H1 (cell line): ENCODE measurements around the gene ANKRD11. TPM values are rescaled to one million over a fixed set of nuclear protein-coding genes. Genes with fewer than 3 reads are reported as not detected.

Experiments used
- CTCF ChIA-PET: fragments of 300-600 bp; sonication (Branson Sonifier 250); formaldehyde crosslinking; loops from one replicate; lab custom pipeline; 2021; ENCODE audit not compliant: partially characterized antibody; lab: Charles Lee
- POLR2A ChIA-PET: fragments of 300-600 bp; sonication (Branson Sonifier 250); formaldehyde crosslinking; loops from one replicate; lab custom pipeline; 2021; ENCODE audit warnings: inconsistent platforms; ENCODE audit not compliant: partially characterized antibody; lab: Charles Lee
- DNase-seq, 2 experiments: peaks; one replicate each; pipeline versions ENCODE4 v3.0.0 to v3.0.0-alpha.2; 2010 to 2022; ENCODE audit warnings: low spot score in 2 of 2, low read depth in 1 of 2, mixed read lengths in 1 of 2
- FAIRE-seq: peaks from 2 replicates; lab custom pipeline; 2011; peaks lifted over from hg19 to GRCh38; lab: Jason Lieb, UNC
- H2AFZ ChIP-seq: 2 replicates; pipeline ENCODE4 v1.8.1; 2012; ENCODE audit warnings: low read length, inconsistent platforms
- H2AK5ac ChIP-seq: 2 replicates; pipeline ENCODE4 v1.6.1; 2013; ENCODE audit warnings: low read depth, low read length
- H2BK120ac ChIP-seq: replicated peaks from 2 replicates; pipeline ENCODE3; 2013; ENCODE audit warnings: low read depth, low read length, inconsistent platforms
- H2BK12ac ChIP-seq: 2 replicates; pipeline ENCODE4 v1.6.1; 2013; ENCODE audit warnings: low read depth, low read length
- H2BK15ac ChIP-seq: 2 replicates; pipeline ENCODE4 v1.6.1; 2013; ENCODE audit warnings: low read length
- H2BK20ac ChIP-seq: 2 replicates; pipeline ENCODE4 v1.6.1; 2013; ENCODE audit warnings: low read length
- H2BK5ac ChIP-seq: 2 replicates; pipeline ENCODE4 v1.6.1; 2013; ENCODE audit warnings: low read depth, low read length
- H3K14ac ChIP-seq: 2 replicates; pipeline ENCODE4 v1.6.1; 2013; ENCODE audit warnings: inconsistent platforms; ENCODE audit not compliant: insufficient read length
- H3K18ac ChIP-seq: 2 replicates; pipeline ENCODE4 v1.6.1; 2013; ENCODE audit warnings: low read length; ENCODE audit errors: extremely low read depth
- H3K23ac ChIP-seq: 2 replicates; pipeline ENCODE4 v1.6.1; 2013; ENCODE audit warnings: inconsistent platforms; ENCODE audit not compliant: insufficient read length
- H3K23me2 ChIP-seq: 2 replicates; pipeline ENCODE4 v1.6.1; 2013; ENCODE audit warnings: low read depth, low read length
- H3K27ac ChIP-seq: 2 replicates; pipeline ENCODE4 v1.6.1; 2011; ENCODE audit warnings: low read depth, low read length, inconsistent platforms
- H3K27me3 ChIP-seq, 4 experiments: replicated peaks in 1 of 4; 1 replicate in 1 of 4; 2 replicates in 3 of 4; pipeline versions ENCODE4 v1.6.1 to v1.8.1; 2011 to 2013; ENCODE audit warnings: low read length in 3 of 4, mild to moderate bottlenecking in 3 of 4, inconsistent platforms in 2 of 4, mixed read lengths in 2 of 4, moderate library complexity in 1 of 4; ENCODE audit not compliant: control insufficient read depth in 3 of 4, insufficient read depth in 3 of 4; ENCODE audit errors: extremely low read depth in 1 of 4
- H3K36me3 ChIP-seq, 4 experiments: 2 replicates each; pipeline versions ENCODE4 v1.6.1 to v1.8.1; 2011 to 2013; ENCODE audit warnings: mild to moderate bottlenecking in 4 of 4, low read length in 3 of 4, moderate library complexity in 2 of 4, control low read depth in 1 of 4, inconsistent platforms in 1 of 4; ENCODE audit not compliant: insufficient read depth in 4 of 4, control insufficient read depth in 2 of 4
- H3K4ac ChIP-seq: replicated peaks from 2 replicates; pipeline ENCODE3; 2013; ENCODE audit warnings: low read length, low read depth, mixed read lengths, inconsistent platforms; ENCODE audit not compliant: insufficient read length
- H3K4me1 ChIP-seq, 4 experiments: replicated peaks in 1 of 4; 1 replicate in 1 of 4; 2 replicates in 3 of 4; pipeline versions ENCODE4 v1.6.1 to v1.8.1; 2011 to 2013; ENCODE audit warnings: low read length in 3 of 4, inconsistent platforms in 2 of 4, mixed read lengths in 1 of 4; ENCODE audit not compliant: insufficient read depth in 4 of 4, control insufficient read depth in 3 of 4
- H3K4me2 ChIP-seq, 2 experiments: 2 replicates each; pipeline versions ENCODE4 v1.6.1 to v1.8.1; 2011 to 2013; ENCODE audit warnings: low read depth in 2 of 2, low read length in 2 of 2, control low read depth in 1 of 2, inconsistent platforms in 1 of 2, mild to moderate bottlenecking in 1 of 2; ENCODE audit not compliant: insufficient read depth in 1 of 2
- H3K4me3 ChIP-seq, 4 experiments: fragments of 200-600, 300-600 bp in 1 of 4; sonication (generic), shearing (Covaris generic), sonication (Bioruptor Twin) in 1 of 4; 2 replicates each; pipeline versions ENCODE4 v1.5.1 to v1.8.1; 2011 to 2016; ENCODE audit warnings: low read length in 4 of 4, low read depth in 3 of 4, control low read depth in 2 of 4, inconsistent platforms in 2 of 4, mild to moderate bottlenecking in 2 of 4, mixed read lengths in 1 of 4, moderate library complexity in 1 of 4; ENCODE audit not compliant: insufficient read depth in 2 of 4; ENCODE audit errors: extremely low read depth in 1 of 4
- H3K56ac ChIP-seq: replicated peaks from 2 replicates; pipeline ENCODE3; 2013; ENCODE audit warnings: low read depth, mild to moderate bottlenecking, mixed read lengths, low read length, inconsistent platforms; ENCODE audit not compliant: insufficient read length
- H3K79me1 ChIP-seq: 2 replicates; pipeline ENCODE4 v1.6.1; 2013; ENCODE audit warnings: low read depth, low read length, control low read depth
- H3K79me2 ChIP-seq, 2 experiments: 2 replicates each; pipeline versions ENCODE4 v1.6.1 to v1.8.1; 2012 to 2013; ENCODE audit warnings: low read length in 2 of 2, mild to moderate bottlenecking in 2 of 2, inconsistent platforms in 1 of 2; ENCODE audit not compliant: insufficient read depth in 2 of 2, control insufficient read depth in 1 of 2
- H3K9ac ChIP-seq, 4 experiments: replicated peaks in 1 of 4; 1 replicate in 1 of 4; 2 replicates in 3 of 4; pipeline versions ENCODE4 v1.6.1 to v1.8.1; 2011 to 2013; ENCODE audit warnings: low read depth in 3 of 4, low read length in 3 of 4, control low read depth in 2 of 4, mild to moderate bottlenecking in 2 of 4, moderate library complexity in 2 of 4, inconsistent platforms in 1 of 4; ENCODE audit errors: extremely low read depth in 1 of 4
- H3K9me3 ChIP-seq, 2 experiments: 2 replicates each; pipeline versions ENCODE4 v1.6.1 to v1.8.1; 2012 to 2013; ENCODE audit warnings: mild to moderate bottlenecking in 2 of 2, moderate library complexity in 2 of 2, control low read depth in 1 of 2, inconsistent platforms in 1 of 2, low read depth in 1 of 2, low read length in 1 of 2, mixed read lengths in 1 of 2; ENCODE audit not compliant: insufficient read depth in 2 of 2
- H4K20me1 ChIP-seq, 2 experiments: replicated peaks in 1 of 2; 2 replicates each; pipeline versions ENCODE3 to v1.8.1; 2011 to 2013; ENCODE audit warnings: inconsistent platforms in 2 of 2, low read length in 2 of 2, mild to moderate bottlenecking in 1 of 2; ENCODE audit not compliant: insufficient read depth in 2 of 2, control insufficient read depth in 1 of 2
- H4K5ac ChIP-seq: 2 replicates; pipeline ENCODE4 v1.6.1; 2013; ENCODE audit warnings: low read length, low read depth, mixed read lengths, inconsistent platforms; ENCODE audit not compliant: insufficient read length
- H4K8ac ChIP-seq: 2 replicates; pipeline ENCODE4 v1.8.0; 2013; ENCODE audit warnings: mild to moderate bottlenecking, moderate library complexity, low read length, inconsistent platforms; ENCODE audit not compliant: insufficient read depth; ENCODE audit errors: extremely low read depth
- H4K91ac ChIP-seq: replicated peaks from 2 replicates; pipeline ENCODE3; 2013; ENCODE audit warnings: low read length, mixed read lengths, inconsistent platforms; ENCODE audit not compliant: insufficient read length
- BRCA1 ChIP-seq: IDR thresholded peaks from 2 replicates; pipeline ENCODE4 v1.6.1; 2012; ENCODE audit warnings: low read depth, low read length, improper control_type of control experiment
- CBX8 ChIP-seq: fragments of 300-800, 300-1000 bp; sonication (generic); IDR thresholded peaks from 2 replicates; pipeline ENCODE4 v1.7.1; 2016; ENCODE audit warnings: low read depth, low read length, borderline replicate concordance
- E2F6 ChIP-seq: IDR thresholded peaks from 2 replicates; pipeline ENCODE4 v1.6.1; 2012; ENCODE audit warnings: inconsistent platforms
- EGR1 ChIP-seq: IDR thresholded peaks from 2 replicates; pipeline ENCODE4 v1.6.1; 2011; ENCODE audit warnings: low read depth, low read length, borderline replicate concordance
- FOSL1 ChIP-seq: IDR thresholded peaks from 2 replicates; pipeline ENCODE4 v1.6.1; 2011; ENCODE audit warnings: mild to moderate bottlenecking, low read depth, low read length, moderate library complexity; ENCODE audit not compliant: insufficient read depth
- JUND ChIP-seq: IDR thresholded peaks from 2 replicates; pipeline ENCODE4 v1.6.1; 2011; ENCODE audit warnings: mild to moderate bottlenecking, improper control_type of control experiment, low read length
- MAX ChIP-seq: IDR thresholded peaks from 2 replicates; pipeline ENCODE4 v1.6.1; 2012; ENCODE audit warnings: inconsistent platforms
- POLR2AphosphoS5 ChIP-seq: IDR thresholded peaks from 2 replicates; pipeline ENCODE4 v1.6.1; 2011; ENCODE audit warnings: low read depth, low read length
- RAD21 ChIP-seq, 2 experiments: IDR thresholded peaks in 1 of 2; conservative IDR thresholded peaks in 1 of 2; 2 replicates each; pipeline ENCODE4 v1.6.1; 2011; ENCODE audit warnings: low read depth in 2 of 2, low read length in 2 of 2, improper control_type of control experiment in 1 of 2, inconsistent platforms in 1 of 2, mild to moderate bottlenecking in 1 of 2, moderate library complexity in 1 of 2
- SRF ChIP-seq: IDR thresholded peaks from 2 replicates; pipeline ENCODE4 v1.6.1; 2011; ENCODE audit warnings: mild to moderate bottlenecking, low read depth, low read length, moderate library complexity
- TAF1 ChIP-seq: IDR thresholded peaks from 2 replicates; pipeline ENCODE4 v1.6.1; 2011; ENCODE audit warnings: mild to moderate bottlenecking, low read depth, low read length
- TAF7 ChIP-seq: optimal IDR thresholded peaks from 2 replicates; pipeline ENCODE3; 2011; ENCODE audit warnings: low read depth, mild to moderate bottlenecking, inconsistent platforms, low read length, moderate library complexity, borderline replicate concordance
- ZNF274 ChIP-seq: IDR thresholded peaks from 2 replicates; pipeline ENCODE4 v1.7.0; 2012; ENCODE audit warnings: low read length, borderline replicate concordance; ENCODE audit errors: extremely low read depth
- WGBS, 2 experiments: shearing (Covaris generic) in 1 of 2; methylation state at CpG; one replicate each; pipeline versions ENCODE4 v1.1.6 to v1.1.7; 2013 to 2015; ENCODE audit warnings: low lambda C conversion rate in 2 of 2, mixed read lengths in 2 of 2, inconsistent platforms in 1 of 2, low coverage in 1 of 2, missing lambda C conversion rate in 1 of 2; ENCODE audit not compliant: insufficient replicate concordance in 2 of 2, insufficient coverage in 1 of 2, insufficient read length in 1 of 2; ENCODE audit errors: extremely low coverage in 1 of 2, missing lambda C conversion rate in 1 of 2; 5-methylcytosine and 5-hydroxymethylcytosine counted together
- polyA plus RNA-seq, 7 experiments: library from polyadenylated mRNA; depleted of rRNA in 3 of 7; stranded (reverse) in 5 of 7; unstranded in 2 of 7; fragments of >200 nt in 5 of 7; fragments of 200-250 nt in 2 of 7; gene quantifications; 1 replicate in 5 of 7; 2 replicates in 1 of 7; 4 replicates in 1 of 7; pipeline versions ENCODE4 v1.2.1 to v1.2.3, GENCODE V29; 2011 to 2013; ENCODE audit warnings: missing spikeins in 2 of 7, mixed read lengths in 2 of 7
- total RNA-seq: library from RNA; stranded (reverse); fragmentation: NEBNext Ultra II Directional; extraction: Animal tissue kit (Norgen Biotek cat#: 25700); gene quantifications from 2 replicates; pipeline ENCODE4 v1.2.1, GENCODE V29; 2021

The ANKRD11 gene
- total and polyA plus RNA-seq, 2 of the 8 experiments (the other 6 are each of a cell fraction or from before 2014, with no cell fraction given) = 46.5 to 142 TPM

- H2BK120ac ChIP-seq = no peak overlapping the region
- H3K79me2 ChIP-seq = no peaks in the 10 kb centered on the region
- no peak overlapping the region for H3K27ac ChIP-seq
- H3K23ac ChIP-seq = no peak overlapping the region
- no peaks in the 10 kb centered on the region for H3K36me3 ChIP-seq
- no peak overlapping the region for H2BK20ac ChIP-seq
- peaks cover 8% of the 10 kb centered on the region for H3K23me2 ChIP-seq
- H4K5ac ChIP-seq = no peak overlapping the region
- H3K56ac ChIP-seq = no peak overlapping the region
- H2BK5ac ChIP-seq = no peak overlapping the region
- peaks cover 4 to 5% of the 10 kb centered on the region in 2 experiments; a peak in 2 of 4 replicates for H3K9me3 ChIP-seq
- H2BK15ac ChIP-seq = no peak overlapping the region
- WGBS, 2 experiments = 83% methylated on average over 12 of the region's 12 CpGs; no CpG with 5 or more reads in 1 of the 2 experiments
- peaks cover 0 to 11% (median 6%) of the 10 kb centered on the region in 4 experiments; a peak in 4 of 7 replicates for H3K27me3 ChIP-seq
- no peak for DNase-seq
- H3K4ac ChIP-seq = no peak overlapping the region
- H3K4me1 ChIP-seq = peaks cover 0 to 9% (median 0%) of the 10 kb centered on the region in 4 experiments; a peak in 2 of 7 replicates
- no peak overlapping the region for H2AK5ac ChIP-seq
- H4K8ac ChIP-seq = no peak overlapping the region
- H3K9ac ChIP-seq = no peak overlapping the region
- H3K14ac ChIP-seq = no peak overlapping the region
- POLR2A ChIA-PET = interaction anchor here (1.1 kb wide), 1 partner anchor 41 kb away, joined by 4 read pairs; no protein-coding TSS in a partner anchor
- peaks cover 0 to 5% of the 10 kb centered on the region in 2 experiments for H4K20me1 ChIP-seq
- FAIRE-seq = no peak
- no peak overlapping the region for H2BK12ac ChIP-seq
- no peak overlapping the region for H4K91ac ChIP-seq
- no peak overlapping the region for H3K18ac ChIP-seq
- CTCF ChIA-PET = interaction anchor here (2.6 kb wide), 1 partner anchor 44 kb away, joined by 9 read pairs; no protein-coding TSS in a partner anchor
- no peak overlapping the region for H3K4me3 ChIP-seq
- no peaks in the 10 kb centered on the region for H3K79me1 ChIP-seq
- no peak overlapping the region for H2AFZ ChIP-seq
- H3K4me2 ChIP-seq = no peak overlapping the region
- TF ChIP-seq CBX8 (no peak), ZNF274 (no peak), JUND (no peak), RAD21 (IDR thresholded peaks at IDR 0.05 in 1 of 2, conservative IDR thresholded peaks at IDR 0.05 in 1 of 2; ENCODE audit: low read depth in 2 of 2, low read length in 2 of 2) (no peak), SRF (no peak), POLR2AphosphoS5 (no peak), EGR1 (no peak), TAF7 (no peak), BRCA1 (no peak), TAF1 (no peak), MAX (no peak), E2F6 (no peak), FOSL1 (no peak)
Measured at GRCh38 chr16:89244754-89245153, 245.6 kb downstream of the ANKRD11 start.
